ENCODE results near the gene SH3PXD2A.

The SH3PXD2A gene

DNA sequence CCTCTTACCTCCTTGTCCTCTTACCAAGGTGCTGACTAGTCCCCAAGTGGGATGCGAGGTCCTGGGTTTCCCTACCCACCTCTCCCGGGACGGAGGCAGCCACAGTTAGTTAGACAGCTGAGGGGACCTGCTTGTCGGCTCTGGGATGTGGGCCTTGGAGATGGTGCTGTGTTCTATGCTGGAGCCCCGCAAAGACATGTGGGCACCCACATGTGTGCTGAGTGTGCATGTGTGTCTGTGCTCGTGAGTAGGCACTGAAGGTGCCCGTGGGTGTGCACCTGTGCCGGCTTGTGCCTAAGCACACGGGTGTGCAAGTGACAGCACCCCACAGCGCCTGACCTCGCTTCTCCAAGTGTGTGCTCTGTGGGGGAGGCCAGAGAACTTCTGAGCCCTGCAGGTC lies 299.7 kb downstream of the SH3PXD2A start:
- no peaks in the 10 kb centered on the region for H3K36me3 ChIP-seq (ENCODE audit: insufficient read depth, low read length)
- H3K27ac ChIP-seq (ENCODE audit: low read depth, low read length): no peak overlapping the region
- H3K9ac ChIP-seq (ENCODE audit: low read length): no peak overlapping the region
- H3K4me3 ChIP-seq (ENCODE audit: low read depth in 1 of 2, low read length in 2 of 2): peak overlapping the region in 1 of 2 donors; percentile 61
- peaks cover 10% of the 10 kb centered on the region for H3K4me1 ChIP-seq (ENCODE audit: insufficient read depth, low read length)
- H3K9me3 ChIP-seq (ENCODE audit: low read length): no peaks in the 10 kb centered on the region
- peaks cover 0 to 6% of the 10 kb centered on the region in 2 donors for H3K27me3 ChIP-seq (ENCODE audit: control insufficient read depth in 1 of 2, insufficient read depth in 2 of 2, low read length in 2 of 2)

DNA sequence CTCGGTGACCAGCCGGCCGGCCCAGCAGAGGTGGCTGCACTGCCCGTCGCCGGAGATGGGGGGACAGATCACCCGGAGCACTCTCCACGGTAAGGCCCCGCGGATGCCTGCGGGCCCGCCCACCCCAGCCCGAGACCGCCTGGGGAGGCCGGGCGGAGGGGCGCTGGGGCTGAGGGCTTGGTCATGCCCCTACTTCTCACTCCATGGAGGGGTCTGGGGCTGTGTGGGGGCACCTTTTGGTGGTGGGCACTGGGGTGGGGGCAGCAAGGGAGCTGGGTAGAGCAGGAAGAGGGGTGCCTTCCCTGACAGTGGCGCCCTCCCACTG lies 300.1 kb downstream of the SH3PXD2A start:
- Histone ChIP-seq H3K9ac (ENCODE audit: low read length) (no peak overlapping the region), H3K27ac (ENCODE audit: low read depth, low read length) (no peak overlapping the region), H3K4me1 (ENCODE audit: insufficient read depth, low read length) (peaks cover 10% of the 10 kb centered on the region), H3K36me3 (ENCODE audit: insufficient read depth, low read length) (no peaks in the 10 kb centered on the region), H3K9me3 (ENCODE audit: low read length) (no peaks in the 10 kb centered on the region), H3K27me3 (ENCODE audit: control insufficient read depth in 1 of 2, insufficient read depth in 2 of 2, low read length in 2 of 2) (peaks cover 0 to 6% of the 10 kb centered on the region in 2 donors), H3K4me3 (ENCODE audit: low read depth in 1 of 2, low read length in 2 of 2) (peak overlapping the region in 1 of 2 donors; percentile 61)

DNA sequence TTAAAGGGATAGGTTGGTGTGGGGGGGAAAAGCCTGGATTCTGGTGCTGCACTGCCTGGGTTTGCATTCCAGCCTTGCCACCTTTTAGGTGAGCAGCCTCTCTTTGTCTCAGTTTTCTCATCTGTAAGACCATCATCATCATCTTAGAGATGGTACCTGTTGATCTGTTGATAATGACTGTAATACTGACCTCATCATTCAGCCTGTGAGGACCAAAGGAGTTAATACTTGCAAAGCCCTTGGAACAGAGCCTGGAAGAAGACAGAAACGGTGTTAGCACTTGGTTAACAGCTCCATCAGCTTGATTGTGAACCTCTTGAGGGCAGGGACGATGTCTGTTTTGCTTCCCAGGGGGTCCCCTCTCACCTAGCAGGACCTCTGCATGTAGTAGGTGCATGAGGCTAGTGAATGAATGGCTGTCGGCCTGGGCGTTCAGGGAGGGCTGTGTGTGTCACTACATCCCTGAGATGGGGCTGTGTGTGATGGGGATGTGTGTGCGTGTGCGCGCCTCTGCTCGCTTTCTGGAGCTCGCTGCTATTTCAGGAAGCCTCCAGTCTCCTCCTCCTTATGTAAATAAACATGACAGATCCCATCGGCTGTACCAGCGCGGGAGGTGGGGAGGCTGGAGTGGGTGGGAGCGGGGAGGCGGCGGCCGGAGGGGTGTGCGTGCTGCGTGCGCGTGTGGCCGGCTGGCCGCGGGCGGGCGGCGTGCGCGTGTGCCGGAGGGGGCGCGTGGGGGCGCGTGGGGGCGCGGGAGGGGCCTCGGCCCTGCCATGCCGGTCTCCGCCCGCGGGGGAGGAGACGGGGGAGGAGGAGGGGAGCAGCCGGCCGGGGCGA lies 300.7 kb downstream of the SH3PXD2A start:
- H3K9ac ChIP-seq (ENCODE audit: low read length): no peak overlapping the region
- H3K27ac ChIP-seq (ENCODE audit: low read depth, low read length): no peak overlapping the region
- peak overlapping the region; percentile 4 to 61 for H3K4me3 ChIP-seq (ENCODE audit: low read depth in 1 of 2, low read length in 2 of 2)
- peaks cover 10% of the 10 kb centered on the region for H3K4me1 ChIP-seq (ENCODE audit: insufficient read depth, low read length)
- no peaks in the 10 kb centered on the region for H3K36me3 ChIP-seq (ENCODE audit: insufficient read depth, low read length)
- H3K9me3 ChIP-seq (ENCODE audit: low read length): no peaks in the 10 kb centered on the region
- peaks cover 0 to 6% of the 10 kb centered on the region in 2 donors for H3K27me3 ChIP-seq (ENCODE audit: control insufficient read depth in 1 of 2, insufficient read depth in 2 of 2, low read length in 2 of 2)

DNA sequence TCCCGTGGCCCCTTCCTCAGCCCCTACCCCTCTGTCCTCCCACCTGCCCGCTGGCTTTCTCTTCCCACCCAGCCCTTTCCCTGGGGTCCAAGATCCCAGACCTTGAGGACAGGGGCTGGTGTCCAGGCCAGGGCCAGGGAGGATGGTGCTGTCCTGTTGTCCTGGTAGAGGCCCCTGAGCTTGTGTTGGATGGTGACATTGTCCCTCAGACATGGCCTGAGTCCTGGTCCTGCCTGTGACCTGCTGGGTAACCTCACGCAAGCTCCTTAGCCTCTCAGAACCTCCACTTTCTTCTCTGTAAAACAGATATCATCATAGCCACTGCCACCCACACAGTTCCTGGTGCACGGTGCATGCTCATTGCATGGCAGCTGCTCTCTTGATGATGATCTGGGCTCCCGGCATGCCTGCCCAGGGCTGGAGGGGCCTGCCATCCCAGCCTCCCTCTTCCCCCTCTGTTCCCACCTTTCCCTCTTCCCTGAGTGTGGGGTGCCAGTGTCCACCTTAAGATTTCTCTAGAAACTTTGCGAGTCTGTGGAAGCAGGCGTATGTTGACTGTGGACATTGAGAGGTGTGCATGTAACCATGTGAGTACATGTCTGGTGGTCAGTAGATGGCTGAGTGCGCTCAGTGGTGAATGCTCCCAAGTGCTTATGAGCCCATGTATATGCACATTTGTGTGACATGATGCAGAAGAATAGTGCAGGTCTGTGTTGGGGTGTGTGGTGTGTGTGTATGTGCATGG lies 301.5 kb downstream of the SH3PXD2A start:
- peaks cover 0 to 6% of the 10 kb centered on the region in 2 donors for H3K27me3 ChIP-seq (ENCODE audit: control insufficient read depth in 1 of 2, insufficient read depth in 2 of 2, low read length in 2 of 2)
- H3K9me3 ChIP-seq (ENCODE audit: low read length): no peaks in the 10 kb centered on the region
- no peaks in the 10 kb centered on the region for H3K36me3 ChIP-seq (ENCODE audit: insufficient read depth, low read length)
- peaks cover 10% of the 10 kb centered on the region for H3K4me1 ChIP-seq (ENCODE audit: insufficient read depth, low read length)
- H3K4me3 ChIP-seq (ENCODE audit: low read depth in 1 of 2, low read length in 2 of 2): no peak overlapping the region
- H3K27ac ChIP-seq (ENCODE audit: low read depth, low read length): no peak overlapping the region
- no peak overlapping the region for H3K9ac ChIP-seq (ENCODE audit: low read length)

DNA sequence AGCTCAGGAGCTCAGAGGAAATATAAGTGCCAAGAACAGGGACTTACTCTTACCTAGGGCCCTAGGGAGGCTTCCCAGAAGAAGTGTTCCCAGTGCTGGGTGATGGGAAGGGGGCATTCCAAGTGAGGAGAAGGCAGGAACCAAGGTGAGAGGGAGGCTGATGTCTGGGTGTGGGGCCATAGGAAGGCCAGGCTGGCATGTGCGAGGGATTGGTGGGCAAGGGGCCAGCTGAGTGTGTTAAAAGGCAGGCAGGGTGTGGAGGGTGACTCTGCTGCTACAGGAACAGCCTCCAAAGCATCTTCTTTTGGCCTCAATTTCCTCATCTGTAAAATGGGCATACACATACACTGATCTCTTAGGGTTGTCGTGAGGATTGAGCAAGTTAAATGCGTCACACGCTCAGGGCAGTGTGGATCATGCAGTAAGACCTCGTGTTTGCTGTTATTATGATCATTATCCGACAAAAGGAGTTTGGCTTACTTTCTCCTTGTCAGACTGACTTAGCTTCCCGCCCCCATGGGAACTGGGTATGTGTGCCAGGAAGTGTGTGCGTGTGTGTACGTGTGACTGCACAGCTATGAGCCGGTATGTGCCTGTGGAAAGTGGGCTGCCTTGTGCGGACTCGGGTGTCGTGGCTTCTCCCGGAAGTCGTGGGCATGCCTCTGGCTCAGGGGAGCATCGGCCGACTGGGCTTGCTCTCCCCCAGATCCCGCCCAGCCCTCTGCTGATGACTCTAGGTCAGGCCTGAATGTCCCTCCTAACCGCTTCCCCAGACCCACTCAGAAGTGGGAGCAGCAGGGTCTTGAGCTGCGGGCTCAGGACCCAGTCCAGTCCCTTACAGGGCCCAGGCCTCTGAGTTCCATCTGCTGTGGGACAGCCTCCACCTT lies 302.3 kb downstream of the SH3PXD2A start:
- peaks cover 0 to 6% of the 10 kb centered on the region in 2 donors for H3K27me3 ChIP-seq (ENCODE audit: control insufficient read depth in 1 of 2, insufficient read depth in 2 of 2, low read length in 2 of 2)
- H3K9me3 ChIP-seq (ENCODE audit: low read length): no peaks in the 10 kb centered on the region
- H3K4me1 ChIP-seq (ENCODE audit: insufficient read depth, low read length): peaks cover 10% of the 10 kb centered on the region
- no peak overlapping the region for H3K4me3 ChIP-seq (ENCODE audit: low read depth in 1 of 2, low read length in 2 of 2)
- no peaks in the 10 kb centered on the region for H3K36me3 ChIP-seq (ENCODE audit: insufficient read depth, low read length)
- no peak overlapping the region for H3K27ac ChIP-seq (ENCODE audit: low read depth, low read length)
- no peak overlapping the region for H3K9ac ChIP-seq (ENCODE audit: low read length)

DNA sequence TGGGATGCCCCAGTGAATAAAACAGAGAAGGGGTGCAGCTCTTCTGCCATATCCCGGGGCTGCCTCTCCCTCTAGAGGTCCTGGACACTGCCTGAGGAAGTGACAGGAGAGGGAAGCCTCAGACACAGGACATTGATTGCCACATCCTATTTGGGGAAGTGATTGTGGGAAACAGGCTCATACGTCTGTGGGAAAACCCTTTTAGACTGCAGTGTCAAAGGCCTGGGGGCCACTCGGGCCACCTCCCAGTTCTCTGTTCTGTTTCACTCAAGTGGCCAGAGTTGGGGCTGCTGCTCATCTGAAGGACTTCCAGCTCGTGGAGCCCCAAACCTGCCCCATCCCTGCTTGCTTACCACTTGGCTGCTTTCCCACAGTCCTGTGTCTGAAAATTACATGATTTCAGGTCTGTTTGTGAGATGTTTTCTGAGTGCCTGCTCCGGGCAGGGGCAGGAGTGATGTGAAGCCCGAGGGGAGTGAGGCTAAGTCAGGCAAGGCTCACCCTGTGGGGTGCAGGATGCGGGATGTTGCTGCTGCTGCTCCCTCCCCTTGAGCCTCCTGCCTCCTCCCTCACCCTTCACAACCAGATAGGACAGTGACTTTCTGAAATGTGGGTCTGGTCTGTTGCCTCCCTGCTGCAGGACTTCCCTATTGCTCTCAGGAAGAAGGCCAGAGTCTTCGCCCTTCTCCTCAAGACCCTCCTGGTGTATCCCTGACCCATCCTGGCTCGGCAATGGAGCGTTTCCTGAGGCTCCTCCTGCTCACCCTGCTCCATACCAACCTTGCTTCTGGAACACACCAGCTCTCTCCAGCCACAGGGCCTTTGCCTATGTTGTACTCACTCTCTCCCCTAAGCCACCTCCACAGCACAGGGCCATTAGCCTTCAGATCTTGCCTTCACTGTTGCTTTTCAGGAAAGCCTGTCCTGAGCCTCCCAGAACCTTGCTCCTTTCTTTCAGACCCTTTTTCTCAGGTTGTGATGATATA lies 303.5 kb downstream of the SH3PXD2A start:
- H3K4me1 ChIP-seq (ENCODE audit: insufficient read depth, low read length): peaks cover 10% of the 10 kb centered on the region

DNA sequence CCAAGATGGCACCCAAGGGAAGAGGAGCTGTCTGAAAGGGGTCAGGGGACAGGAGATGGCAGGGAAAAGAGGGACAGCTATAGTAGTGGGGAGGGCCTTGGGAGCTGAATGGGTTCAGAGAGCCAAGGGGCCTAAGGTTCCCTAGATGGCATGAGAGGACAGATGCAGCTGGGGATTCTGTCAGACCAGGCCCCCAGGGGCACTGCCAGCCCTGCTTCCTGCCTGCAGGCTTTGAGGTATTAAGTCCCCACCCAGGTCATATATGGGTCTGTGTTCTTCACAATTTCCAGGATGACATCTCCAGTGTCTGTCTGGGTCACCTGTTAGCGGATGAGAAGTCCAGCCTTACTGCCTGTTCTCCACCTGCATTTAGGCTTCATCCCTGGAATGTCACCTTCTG lies 305.1 kb downstream of the SH3PXD2A start:
- no peak overlapping the region for H3K4me3 ChIP-seq (ENCODE audit: low read depth in 1 of 2, low read length in 2 of 2)
- H3K4me1 ChIP-seq (ENCODE audit: insufficient read depth, low read length): peaks cover 5% of the 10 kb centered on the region
- no peak overlapping the region for H3K9ac ChIP-seq (ENCODE audit: low read length)
- no peak overlapping the region for H3K27ac ChIP-seq (ENCODE audit: low read depth, low read length)
- peaks cover 0 to under 1% of the 10 kb centered on the region in 2 donors for H3K27me3 ChIP-seq (ENCODE audit: control insufficient read depth in 1 of 2, insufficient read depth in 2 of 2, low read length in 2 of 2)
- H3K9me3 ChIP-seq (ENCODE audit: low read length): no peaks in the 10 kb centered on the region
- H3K36me3 ChIP-seq (ENCODE audit: insufficient read depth, low read length): no peaks in the 10 kb centered on the region

More for the DNA sequence above, 303.5 kb downstream of the SH3PXD2A start:
- peaks cover 0 to 6% of the 10 kb centered on the region in 2 donors for H3K27me3 ChIP-seq (ENCODE audit: control insufficient read depth in 1 of 2, insufficient read depth in 2 of 2, low read length in 2 of 2)
- H3K9ac ChIP-seq (ENCODE audit: low read length): no peak overlapping the region
- H3K9me3 ChIP-seq (ENCODE audit: low read length): no peaks in the 10 kb centered on the region
- no peaks in the 10 kb centered on the region for H3K36me3 ChIP-seq (ENCODE audit: insufficient read depth, low read length)
- no peak overlapping the region for H3K27ac ChIP-seq (ENCODE audit: low read depth, low read length)
- no peak overlapping the region for H3K4me3 ChIP-seq (ENCODE audit: low read depth in 1 of 2, low read length in 2 of 2)

DNA sequence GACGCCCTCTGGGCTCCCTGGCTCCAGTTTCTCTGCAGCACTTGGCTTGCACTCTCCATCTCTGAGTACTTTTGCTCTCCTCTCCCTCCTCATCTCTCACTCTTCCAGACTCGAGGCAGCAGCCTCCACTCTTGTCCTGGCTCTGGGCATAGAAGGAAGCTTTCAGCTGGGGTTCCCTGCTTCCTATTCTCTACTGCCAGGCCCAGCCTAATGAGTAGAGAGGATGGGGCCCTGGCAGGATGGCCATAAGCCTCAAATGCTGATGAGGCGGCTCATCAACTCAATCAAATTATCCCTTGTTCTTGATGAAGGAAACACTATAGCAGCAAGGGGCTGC lies 306.1 kb downstream of the SH3PXD2A start:
- no peaks in the 10 kb centered on the region for H3K9me3 ChIP-seq (ENCODE audit: low read length)
- no peak overlapping the region for H3K9ac ChIP-seq (ENCODE audit: low read length)
- H3K27ac ChIP-seq (ENCODE audit: low read depth, low read length): no peak overlapping the region
- peaks cover 1% of the 10 kb centered on the region for H3K4me1 ChIP-seq (ENCODE audit: insufficient read depth, low read length)
- H3K36me3 ChIP-seq (ENCODE audit: insufficient read depth, low read length): no peaks in the 10 kb centered on the region
- peaks cover 0 to 6% of the 10 kb centered on the region in 2 donors for H3K27me3 ChIP-seq (ENCODE audit: control insufficient read depth in 1 of 2, insufficient read depth in 2 of 2, low read length in 2 of 2)
- H3K4me3 ChIP-seq (ENCODE audit: low read depth in 1 of 2, low read length in 2 of 2): no peak overlapping the region

DNA sequence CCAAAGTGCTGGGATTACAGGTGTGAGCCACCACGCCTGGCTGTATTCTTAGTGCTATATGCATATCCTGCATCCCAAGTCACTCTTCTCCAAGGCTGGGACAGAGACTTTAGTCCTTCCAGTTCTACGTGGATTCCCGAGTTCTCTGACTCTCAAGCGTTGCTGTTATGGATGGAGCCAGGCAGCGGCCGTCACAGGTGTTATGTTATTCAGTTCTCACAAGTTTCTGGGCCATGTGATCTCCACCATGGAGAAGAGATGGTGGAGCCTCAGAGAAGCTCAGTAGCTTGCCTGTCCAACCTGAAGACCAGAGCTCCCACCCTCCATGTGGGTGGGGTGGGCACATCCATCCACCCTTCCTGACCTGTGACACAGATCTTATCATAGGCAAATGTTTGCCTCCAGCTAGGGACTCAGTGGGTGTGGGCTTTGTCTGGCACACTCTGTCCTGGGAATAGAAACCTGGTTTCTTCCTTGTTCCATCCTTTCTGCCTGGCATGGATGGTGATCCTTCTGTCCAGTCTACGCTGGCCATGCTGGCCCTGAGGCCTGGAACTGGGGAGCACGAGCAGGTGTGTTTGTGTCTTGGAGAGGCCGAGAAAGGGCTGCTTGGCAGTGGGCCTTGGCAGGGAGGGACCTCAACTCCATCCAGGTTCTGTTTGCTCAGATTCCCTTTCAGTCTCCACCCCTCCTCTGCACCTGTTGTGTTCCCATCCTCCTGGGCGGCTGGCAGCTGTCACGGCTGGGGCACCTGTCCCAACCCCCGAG lies 306.6 kb downstream of the SH3PXD2A start:
- Histone ChIP-seq H3K9ac (ENCODE audit: low read length) (no peak overlapping the region), H3K36me3 (ENCODE audit: insufficient read depth, low read length) (no peaks in the 10 kb centered on the region), H3K27me3 (ENCODE audit: control insufficient read depth in 1 of 2, insufficient read depth in 2 of 2, low read length in 2 of 2) (peaks cover 0 to 6% of the 10 kb centered on the region in 2 donors), H3K4me1 (ENCODE audit: insufficient read depth, low read length) (no peaks in the 10 kb centered on the region), H3K4me3 (ENCODE audit: low read depth in 1 of 2, low read length in 2 of 2) (no peak overlapping the region), H3K27ac (ENCODE audit: low read depth, low read length) (no peak overlapping the region), H3K9me3 (ENCODE audit: low read length) (no peaks in the 10 kb centered on the region)

DNA sequence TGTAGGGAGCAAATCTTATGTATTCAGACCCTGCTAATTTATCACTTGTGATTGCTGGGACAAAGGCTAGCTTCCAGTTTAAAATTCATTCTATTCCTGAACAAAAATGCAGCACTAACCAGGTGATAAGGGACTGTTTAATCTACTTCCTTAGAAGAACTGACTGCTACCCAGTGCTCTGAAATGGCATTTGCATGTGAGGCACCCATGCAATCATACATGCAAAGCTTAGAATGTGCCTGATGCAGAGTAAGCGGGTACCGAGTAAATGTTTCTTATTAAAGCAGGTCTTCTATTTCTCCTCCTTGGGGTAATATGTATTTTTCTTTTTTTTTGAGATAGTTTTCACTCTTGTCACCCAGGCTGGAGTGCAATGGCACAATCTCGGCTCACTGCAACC lies 307.4 kb downstream of the SH3PXD2A start:
- no peak overlapping the region for H3K9ac ChIP-seq (ENCODE audit: low read length)

More for the DNA sequence above, 307.4 kb downstream of the SH3PXD2A start:
- Histone ChIP-seq H3K9me3 (ENCODE audit: low read length) (no peaks in the 10 kb centered on the region), H3K27ac (ENCODE audit: low read depth, low read length) (no peak overlapping the region), H3K4me3 (ENCODE audit: low read depth in 1 of 2, low read length in 2 of 2) (no peak overlapping the region), H3K4me1 (ENCODE audit: insufficient read depth, low read length) (peaks cover 7% of the 10 kb centered on the region), H3K36me3 (ENCODE audit: insufficient read depth, low read length) (no peaks in the 10 kb centered on the region), H3K27me3 (ENCODE audit: control insufficient read depth in 1 of 2, insufficient read depth in 2 of 2, low read length in 2 of 2) (peaks cover 0 to 12% of the 10 kb centered on the region in 2 donors)

All from muscle layer of colon (tissue), 2 donors.